GM03348 (cell line): ENCODE measurements around the gene LGALS9.

Experiments used
- DNase-seq: peaks from one replicate; pipeline ENCODE4 v3.0.0; 2012; ENCODE audit warnings: low spot score

The LGALS9 gene

GRCh38 chr17:27603421-27603770 is 27.6 kb upstream of the LGALS9 start:
- DNase-seq, result no peak

GRCh38 chr17:27603880-27604794 is 26.9 kb upstream of the LGALS9 start:
- DNase-seq, result no peak

- DNase-seq, result no peak
Measured at GRCh38 chr17:27605409-27605808, 25.6 kb upstream of the LGALS9 start.

- DNase-seq, result no peak
Measured at GRCh38 chr17:27607521-27608091, 23.4 kb upstream of the LGALS9 start.

GRCh38 chr17:27608328-27609230 is 22.4 kb upstream of the LGALS9 start:
- DNase-seq, result no peak

GRCh38 chr17:27609611-27610303 is 21.2 kb upstream of the LGALS9 start:
- DNase-seq, result peak; percentile 63

GRCh38 chr17:27610304-27610677 is 20.7 kb upstream of the LGALS9 start:
- DNase-seq, result no peak

GRCh38 chr17:27612160-27612770 is 18.7 kb upstream of the LGALS9 start:
- no peak for DNase-seq

- DNase-seq, result no peak
Measured at GRCh38 chr17:27613433-27613832, 17.6 kb upstream of the LGALS9 start.

GRCh38 chr17:27615121-27615520 is 15.9 kb upstream of the LGALS9 start:
- no peak for DNase-seq

- DNase-seq, result no peak
Measured at GRCh38 chr17:27616414-27616813, 14.6 kb upstream of the LGALS9 start.

- DNase-seq, result no peak
Measured at GRCh38 chr17:27618417-27618816, 12.6 kb upstream of the LGALS9 start.

GRCh38 chr17:27620721-27621120 is 10.3 kb upstream of the LGALS9 start:
- DNase-seq, result no peak

- no peak for DNase-seq
Measured at GRCh38 chr17:27621536-27621935, 9.5 kb upstream of the LGALS9 start.

- DNase-seq, result peak; percentile 34
Measured at GRCh38 chr17:27621942-27622559, 8.9 kb upstream of the LGALS9 start.

- no peak for DNase-seq
Measured at GRCh38 chr17:27622986-27623385, 8.0 kb upstream of the LGALS9 start.

- no peak for DNase-seq
Measured at GRCh38 chr17:27623614-27624013, 7.4 kb upstream of the LGALS9 start.

GRCh38 chr17:27624539-27624938 is 6.4 kb upstream of the LGALS9 start:
- no peak for DNase-seq

- DNase-seq, result no peak
Measured at GRCh38 chr17:27625856-27626255, 5.1 kb upstream of the LGALS9 start.

GRCh38 chr17:27627514-27627913 is 3.5 kb upstream of the LGALS9 start:
- no peak for DNase-seq

- DNase-seq, result no peak
Measured at GRCh38 chr17:27628376-27628775, 2.6 kb upstream of the LGALS9 start.
